GM23248 (cell line): ENCODE data around the gene ECI1.

ENCODE experiments used
- EZH2 ChIP-seq: fragments of 200-600 bp; sonication (generic); IDR thresholded peaks from 2 replicates; pipeline ENCODE4 v1.6.1; 2018; ENCODE audit warnings: antibody characterized with exemption, mild to moderate bottlenecking; ENCODE audit not compliant: insufficient read depth, poor library complexity, severe bottlenecking
- EZH2phosphoT487 ChIP-seq: fragments of 200-600 bp; sonication (generic); IDR thresholded peaks from 2 replicates; pipeline ENCODE4 v1.6.1; 2018; ENCODE audit warnings: antibody characterized with exemption, moderate library complexity, mild to moderate bottlenecking, low read depth; ENCODE audit not compliant: insufficient read depth

DNA sequence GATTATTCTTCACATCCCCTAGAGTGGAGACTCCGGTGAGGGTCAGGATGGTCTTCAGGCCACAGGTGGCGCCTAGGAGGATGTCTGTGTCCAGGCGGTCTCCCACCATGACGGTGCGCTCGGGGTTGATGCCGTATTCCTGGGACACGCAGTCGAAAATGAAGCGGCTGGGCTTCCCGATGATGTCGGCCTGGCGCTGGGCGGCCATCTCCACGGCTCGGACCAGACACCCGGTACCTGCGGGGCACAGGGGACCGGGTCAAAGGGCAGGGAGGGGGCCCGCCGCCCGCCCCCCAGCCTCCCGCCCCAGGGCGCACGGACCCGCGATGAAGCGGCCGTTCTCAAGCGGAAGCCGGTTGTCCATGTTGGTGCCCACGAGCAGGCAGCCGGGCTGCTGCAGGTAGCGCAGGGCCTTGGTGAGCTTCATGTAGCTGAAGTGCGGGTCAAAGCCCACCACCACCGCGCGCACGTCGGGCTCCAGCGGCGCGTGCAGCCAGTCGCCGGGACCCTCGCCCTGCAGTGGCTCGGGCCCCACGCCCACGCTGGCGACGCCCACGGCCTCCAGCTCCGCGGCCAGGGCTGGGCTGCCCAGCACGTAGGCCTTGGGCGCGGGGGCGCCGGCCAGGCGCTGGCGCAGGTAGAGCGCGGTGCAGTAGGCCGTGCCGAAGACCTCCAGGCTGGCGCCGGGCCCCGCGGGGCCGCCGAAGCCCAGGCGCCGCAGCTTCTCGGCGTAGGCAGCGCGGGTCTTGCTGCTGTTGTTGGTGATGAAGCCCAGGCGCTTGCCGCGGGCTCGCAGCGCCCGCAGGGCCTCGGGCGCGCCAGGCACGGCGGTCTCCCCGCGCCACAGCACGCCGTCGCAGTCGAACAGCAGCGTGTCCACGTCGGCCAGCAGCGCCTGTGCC, 37.3 kb downstream of the ECI1 start:
- TF ChIP-seq EZH2, result no peak
- no peak for TF ChIP-seq EZH2phosphoT487
